Activated CD8-positive, alpha-beta memory T cell treated with anti-CD3 and anti-CD28 coated beads for 4 hours (primary cell): ENCODE results near the gene LRBA.

Experiments
- DNase-seq, 2 donors: peaks; one replicate each; pipeline ENCODE4 v3.0.0-alpha.2; 2020; ENCODE audit warnings: low read depth in 2 of 2

Gene LRBA

GRCh38 chr4:150283689-150284088 lies 731.4 kb downstream of the LRBA start:
- no peak for DNase-seq

DNA sequence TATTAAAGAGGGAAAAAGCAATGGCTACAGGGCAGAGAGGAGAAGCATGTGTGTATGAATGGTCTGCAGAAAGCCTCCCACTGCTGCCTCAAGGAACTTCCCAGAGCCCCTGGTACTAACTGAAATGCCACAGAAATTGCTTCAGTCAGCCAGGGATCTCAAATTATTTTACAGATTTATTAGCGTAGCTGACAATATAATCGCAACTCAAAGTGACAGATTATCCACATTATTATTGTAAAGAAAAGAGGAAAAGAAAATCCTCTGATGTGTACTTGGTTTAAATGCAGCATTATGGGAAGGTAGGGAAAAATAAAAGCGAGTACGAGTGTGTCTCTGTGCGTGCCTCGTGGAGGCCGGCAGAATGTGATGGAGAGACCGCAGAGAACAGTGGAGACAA lies 734.1 kb downstream of the LRBA start:
- DNase-seq = no peak

- DNase-seq = no peak
Measured at GRCh38 chr4:150280081-150280895, 734.8 kb downstream of the LRBA start.

DNA sequence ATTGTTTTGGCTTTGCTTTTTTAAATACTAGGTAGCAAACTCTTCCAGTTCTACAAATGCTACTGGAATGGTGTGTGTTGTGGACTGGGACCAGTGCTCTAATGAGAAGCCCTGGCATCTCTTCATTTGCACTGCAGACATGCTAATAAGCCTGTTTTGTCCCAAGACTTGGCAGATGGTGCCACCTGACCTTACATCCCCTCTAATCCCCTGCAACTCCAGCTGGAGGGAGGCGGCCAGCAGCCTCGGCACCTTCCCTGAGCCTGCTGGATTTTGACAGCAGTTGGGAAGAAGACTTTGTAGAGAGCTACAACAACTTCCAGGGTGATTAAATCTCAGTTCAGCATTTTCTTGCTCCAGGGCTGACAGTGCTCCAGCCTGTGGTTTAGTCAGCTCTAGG lies 736.9 kb downstream of the LRBA start:
- no peak for DNase-seq

- DNase-seq = no peak
Measured at GRCh38 chr4:150268444-150268843, 746.6 kb downstream of the LRBA start.

- DNase-seq = no peak
Measured at GRCh38 chr4:150265806-150266205, 749.3 kb downstream of the LRBA start.

DNA sequence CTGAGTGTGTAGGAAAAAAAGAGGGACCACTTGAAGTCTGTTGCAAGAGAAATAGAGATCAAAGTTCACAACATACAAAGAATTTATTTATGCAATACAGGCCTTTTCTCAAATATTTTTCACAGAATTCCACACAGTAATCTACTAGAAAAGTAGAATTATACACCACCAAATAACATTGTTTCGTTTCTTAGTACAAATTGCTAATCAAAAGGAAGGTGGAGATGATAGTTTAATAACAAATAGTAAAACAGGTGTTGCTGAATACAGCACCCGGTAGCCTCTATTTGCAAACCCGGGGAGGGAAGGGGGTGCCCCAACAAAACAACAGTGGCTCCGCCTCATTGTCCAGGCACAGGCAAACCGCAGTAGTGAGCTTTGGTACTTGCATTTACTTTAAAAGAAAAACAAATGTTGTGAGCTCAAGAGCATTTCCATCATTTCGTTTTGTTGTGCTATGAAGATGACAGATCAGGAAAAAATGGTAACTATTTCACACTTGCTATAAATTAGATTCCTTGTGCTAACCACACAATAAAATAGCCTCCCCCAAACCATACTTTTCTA lies 750.4 kb downstream of the LRBA start:
- no peak for DNase-seq

- DNase-seq = no peak
Measured at GRCh38 chr4:150262611-150263010, 752.5 kb downstream of the LRBA start.

GRCh38 chr4:150261571-150261970 lies 753.5 kb downstream of the LRBA start:
- DNase-seq = no peak

DNA sequence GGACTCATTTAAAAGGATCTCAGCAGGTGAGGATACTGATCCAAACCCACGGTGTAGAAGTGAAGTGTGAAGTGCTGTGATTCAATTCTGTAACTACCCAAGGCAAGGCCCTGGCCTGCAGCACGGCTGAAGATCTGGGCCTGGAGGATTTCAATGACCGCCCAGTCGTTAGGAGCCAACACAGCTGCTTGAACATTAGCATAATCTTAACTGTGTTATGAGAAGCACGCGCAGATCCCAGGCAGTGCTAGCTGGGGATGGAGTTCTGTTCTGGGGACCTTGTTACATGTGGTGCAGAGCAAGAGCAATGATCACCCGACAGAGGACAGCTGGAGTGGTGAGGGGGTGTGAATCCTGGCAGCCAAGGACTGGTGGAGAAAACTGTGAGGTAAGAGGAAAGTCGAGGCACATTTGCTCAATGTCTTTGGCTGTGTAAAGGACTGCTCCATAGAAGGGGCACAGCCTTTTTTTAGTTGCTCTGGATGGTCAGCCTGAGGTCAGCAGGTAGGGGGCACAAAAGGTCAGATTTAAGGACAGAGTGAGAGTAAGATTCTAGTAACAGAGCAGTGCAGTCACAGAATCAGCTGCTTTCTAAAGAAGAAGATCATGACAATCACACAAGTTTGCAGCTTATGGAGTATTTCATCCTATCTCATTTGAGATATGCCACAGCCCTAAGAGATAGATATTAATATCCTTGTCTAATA lies 755.1 kb downstream of the LRBA start:
- DNase-seq = no peak

DNA sequence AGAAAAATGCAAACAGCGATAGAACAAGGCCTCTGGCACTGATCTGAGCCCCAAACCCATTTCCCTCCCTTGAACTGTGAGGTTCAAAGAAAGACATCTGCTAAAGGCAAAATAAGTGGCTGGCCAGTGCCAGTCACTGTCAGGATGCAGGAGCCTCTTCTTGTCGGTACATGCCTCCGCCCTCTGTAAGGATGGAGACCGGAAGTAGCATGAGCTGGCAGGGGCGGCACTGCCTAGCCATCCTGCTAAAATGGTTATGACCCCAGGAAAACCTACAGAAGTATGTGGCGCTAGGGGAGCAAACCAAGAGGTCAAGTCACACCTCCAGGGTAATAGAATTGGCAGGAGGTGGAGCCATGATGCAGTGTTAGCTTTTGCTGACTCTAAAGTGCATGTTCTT lies 756.5 kb downstream of the LRBA start:
- DNase-seq = no peak

- no peak for DNase-seq
Measured at GRCh38 chr4:150256841-150257730, 758.0 kb downstream of the LRBA start.

DNA sequence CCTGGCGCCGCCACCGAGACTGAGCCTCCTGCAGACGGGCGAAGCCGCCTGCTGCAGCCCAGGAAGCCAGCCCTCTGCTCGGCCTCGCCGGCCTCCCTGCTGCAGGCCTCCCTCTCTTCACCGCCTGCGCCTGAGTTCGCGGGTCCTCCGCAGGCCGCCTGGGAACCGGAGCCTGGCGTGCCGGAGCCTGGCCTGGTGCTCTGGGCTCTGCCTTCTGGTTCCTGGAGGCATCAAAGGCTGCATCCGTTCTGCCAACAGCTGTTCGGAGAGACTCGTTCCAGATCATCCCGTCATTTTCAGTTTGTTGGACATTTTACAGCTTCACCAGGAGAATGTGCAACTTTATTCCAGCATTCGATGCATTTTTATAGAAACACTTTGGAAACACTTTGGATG lies 758.9 kb downstream of the LRBA start:
- DNase-seq = no peak

GRCh38 chr4:150255610-150256224 lies 759.4 kb downstream of the LRBA start:
- DNase-seq = no peak

GRCh38 chr4:150253965-150254630 lies 761.0 kb downstream of the LRBA start:
- no peak for DNase-seq

GRCh38 chr4:150253416-150253815 lies 761.7 kb downstream of the LRBA start:
- no peak for DNase-seq

DNA sequence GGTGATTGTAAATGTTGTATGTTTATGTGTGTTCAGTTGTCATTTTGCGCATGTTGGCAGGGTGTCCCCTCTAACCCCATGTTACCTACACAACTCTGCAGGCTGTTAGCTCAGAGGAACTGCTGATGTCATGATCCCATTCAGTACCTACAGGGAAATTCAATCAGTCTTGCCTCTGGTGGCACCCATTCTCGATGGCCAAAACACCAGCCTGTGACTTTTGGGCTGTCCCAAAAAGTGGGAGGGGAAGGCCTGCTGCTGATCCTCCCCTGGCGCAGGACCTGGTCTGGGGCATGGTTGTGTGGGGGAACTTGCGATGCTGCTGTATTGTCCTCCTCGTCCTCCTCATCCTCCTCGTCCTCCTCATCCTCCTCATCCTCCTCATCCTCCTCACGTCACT lies 762.3 kb downstream of the LRBA start:
- DNase-seq = no peak

GRCh38 chr4:150252306-150252705 lies 762.8 kb downstream of the LRBA start:
- no peak for DNase-seq

GRCh38 chr4:150251752-150252190 lies 763.3 kb downstream of the LRBA start:
- DNase-seq = no peak

DNA sequence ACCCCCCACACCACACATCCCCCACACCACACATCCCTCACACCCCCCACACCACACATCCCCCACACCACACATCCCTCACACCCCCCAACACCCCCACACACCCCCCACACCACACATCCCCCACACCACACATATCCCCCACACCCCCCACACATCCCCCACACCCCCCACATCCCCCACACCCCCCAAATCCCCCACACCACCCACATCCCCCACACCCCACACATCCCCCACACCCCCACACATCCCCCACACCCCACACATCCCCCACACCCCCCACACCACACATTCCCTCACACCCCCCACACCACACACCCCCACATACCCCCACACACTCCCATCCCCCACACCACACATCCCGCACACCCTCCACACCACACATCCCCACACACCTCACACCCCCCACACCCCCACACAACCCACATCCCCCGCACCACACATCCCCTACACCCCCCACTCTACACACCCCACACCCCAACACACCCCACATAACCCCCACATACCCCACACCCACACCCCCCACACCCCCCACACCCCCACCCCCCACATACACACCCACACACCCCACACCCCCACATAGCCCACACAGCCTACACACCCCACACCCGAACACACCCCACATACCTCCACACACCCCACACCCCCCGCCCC lies 764.0 kb downstream of the LRBA start:
- DNase-seq = no peak
